A673 (cell line): Measurements from ENCODE around the gene FITM1.

ENCODE experiments used
- CTCF ChIP-seq: fragments of 300-800, 200-600 bp; sonication (generic); conservative IDR thresholded peaks from 2 replicates; pipeline ENCODE4 v1.5.1; 2017; ENCODE audit warnings: low read depth, mild to moderate bottlenecking, antibody characterized with exemption, low read length, moderate library complexity, mixed read lengths
- EZH2 ChIP-seq: fragments of 200-600 bp; sonication (generic); IDR thresholded peaks from 2 replicates; pipeline ENCODE4 v1.6.1; 2017; ENCODE audit warnings: borderline replicate concordance, low read depth, mild to moderate bottlenecking, mixed read lengths, antibody characterized with exemption, low read length; ENCODE audit not compliant: poor library complexity, severe bottlenecking

GRCh38 chr14:24123424-24124417 is 6.7 kb upstream of the FITM1 start:
- no peak for TF ChIP-seq CTCF
- TF ChIP-seq EZH2, result no peak
